Measurements from ENCODE around the gene CD300C. TPM values are rescaled to one million over a fixed set of nuclear protein-coding genes. Genes with fewer than 3 reads are reported as not detected.

CD300C gene
- total RNA-seq, 1 donor from 2014 or later = 0.27 TPM

GRCh38 chr17:74573169-74573568 lies 27.3 kb upstream of the CD300C start:
- H3K9ac ChIP-seq (ENCODE audit: low read length) = no peak overlapping the region
- FAIRE-seq (no peak), DNase-seq (ENCODE audit: low read depth) (peak; percentile 8)
- Mint-ChIP-seq H3K4me3 (ENCODE audit: unreplicated experiment) (no peak overlapping the region), H3K36me3 (ENCODE audit: low read depth, unreplicated experiment) (peaks cover 2% of the 10 kb centered on the region), H3K27me3 (ENCODE audit: low read depth, unreplicated experiment) (peaks cover 28% of the 10 kb centered on the region), H3K4me1 (ENCODE audit: low read depth, unreplicated experiment) (peaks cover 18% of the 10 kb centered on the region), H3K27ac (ENCODE audit: unreplicated experiment) (no peak overlapping the region), H3K9me3 (ENCODE audit: unreplicated experiment) (peaks cover 8% of the 10 kb centered on the region)
- H3K4me2 ChIP-seq (ENCODE audit: low read length) = no peak overlapping the region
- H3K27me3 ChIP-seq (ENCODE audit: insufficient read depth, low read length) = peaks cover 25% of the 10 kb centered on the region
- no peaks in the 10 kb centered on the region for H3K36me3 ChIP-seq (ENCODE audit: insufficient read depth, low read length)
- H2AFZ ChIP-seq (ENCODE audit: low read depth, low read length) = no peak overlapping the region
- peaks cover 8% of the 10 kb centered on the region for H4K20me1 ChIP-seq (ENCODE audit: insufficient read depth, low read length)
- no peaks in the 10 kb centered on the region for H3K79me2 ChIP-seq (ENCODE audit: insufficient read depth, low read length)
- no peak overlapping the region for H3K27ac ChIP-seq (ENCODE audit: low read depth, low read length)
- no peak overlapping the region for H3K4me3 ChIP-seq (ENCODE audit: insufficient read depth, low read depth, low read length)
- H3K4me1 ChIP-seq (ENCODE audit: insufficient read depth, low read length) = peaks cover 11% of the 10 kb centered on the region
- TF ChIP-seq CTCF (IDR thresholded peaks at IDR 0.05; ENCODE audit: insufficient read depth, low read depth, low read length) = no peak
- TF ChIP-seq EZH2 (IDR thresholded peaks at IDR 0.05; ENCODE audit: insufficient read depth, low read length) = no peak
- H3K9me3 ChIP-seq (ENCODE audit: insufficient read depth, low read depth, low read length) = peaks cover 6% of the 10 kb centered on the region

GRCh38 chr17:74571621-74572270 lies 25.8 kb upstream of the CD300C start:
- Mint-ChIP-seq H3K9me3 (ENCODE audit: unreplicated experiment) (peaks cover 8% of the 10 kb centered on the region), H3K4me1 (ENCODE audit: low read depth, unreplicated experiment) (peaks cover 18% of the 10 kb centered on the region), H3K27me3 (ENCODE audit: low read depth, unreplicated experiment) (peaks cover 26% of the 10 kb centered on the region), H3K36me3 (ENCODE audit: low read depth, unreplicated experiment) (peaks cover 2% of the 10 kb centered on the region), H3K27ac (ENCODE audit: unreplicated experiment) (no peak overlapping the region), H3K4me3 (ENCODE audit: unreplicated experiment) (no peak overlapping the region)
- Histone ChIP-seq H3K4me1 (ENCODE audit: insufficient read depth, low read length) (peaks cover 11% of the 10 kb centered on the region), H3K9ac (ENCODE audit: low read length) (no peak overlapping the region), H2AFZ (ENCODE audit: low read depth, low read length) (no peak overlapping the region), H3K4me2 (ENCODE audit: low read length) (no peak overlapping the region), H3K79me2 (ENCODE audit: insufficient read depth, low read length) (no peaks in the 10 kb centered on the region), H4K20me1 (ENCODE audit: insufficient read depth, low read length) (peaks cover 8% of the 10 kb centered on the region), H3K9me3 (ENCODE audit: insufficient read depth, low read depth, low read length) (peaks cover 6% of the 10 kb centered on the region), H3K27ac (ENCODE audit: low read depth, low read length) (no peak overlapping the region), H3K4me3 (ENCODE audit: insufficient read depth, low read depth, low read length) (no peak overlapping the region), H3K36me3 (ENCODE audit: insufficient read depth, low read length) (no peaks in the 10 kb centered on the region), H3K27me3 (ENCODE audit: insufficient read depth, low read length) (peaks cover 25% of the 10 kb centered on the region)
- TF ChIP-seq EZH2 (IDR thresholded peaks at IDR 0.05; ENCODE audit: insufficient read depth, low read length) (no peak), CTCF (IDR thresholded peaks at IDR 0.05; ENCODE audit: insufficient read depth, low read depth, low read length) (no peak)
- FAIRE-seq (no peak), DNase-seq (ENCODE audit: low read depth) (no peak)

Measured in astrocyte (in vitro differentiated cells and primary cell).